Measurements from ENCODE around the gene PRKCZ.

GRCh38 chr1:2072891-2073290 is 22.7 kb downstream of the PRKCZ start:
- TF ChIP-seq POLR2A (IDR thresholded peaks at IDR 0.05; ENCODE audit: low read depth, low read length) (no peak), SPI1 (IDR thresholded peaks at IDR 0.05; ENCODE audit: low read depth, low read length) (no peak)
